Left ventricle myocardium superior (tissue), 1 donor: ENCODE data around the gene NTM. TPM values are rescaled to one million over a fixed set of nuclear protein-coding genes. Genes with fewer than 3 reads are reported as not detected.

Experiments used
- ATAC-seq: fragments of 200-7000 bp; cut with Tn5 transposase; one replicate; pipeline ENCODE4 v1.9.1; 2020; ENCODE audit warnings: mild to moderate bottlenecking, moderate library complexity
- DNase-seq: peaks from one replicate; pipeline ENCODE4 v3.0.0-alpha.2; 2020
- intact Hi-C: fragments of 100-400 bp; cut with micrococcal nuclease; formaldehyde crosslinking; loops from one replicate; pipeline ENCODE4 v1.11.0; 2022
- total RNA-seq: library from RNA; stranded (reverse); fragmentation: NEBNext Ultra II Directional; extraction: Animal tissue kit (Norgen Biotek cat#: 25700); gene quantifications from one replicate; pipeline ENCODE4 v1.2.1, GENCODE V29; 2021
- donor health status: DM: no; HTN: yes; CAD: no; lungs with severe emphysema.

NTM gene
- total RNA-seq, 1 donor from 2014 or later = 3.3 TPM

DNA sequence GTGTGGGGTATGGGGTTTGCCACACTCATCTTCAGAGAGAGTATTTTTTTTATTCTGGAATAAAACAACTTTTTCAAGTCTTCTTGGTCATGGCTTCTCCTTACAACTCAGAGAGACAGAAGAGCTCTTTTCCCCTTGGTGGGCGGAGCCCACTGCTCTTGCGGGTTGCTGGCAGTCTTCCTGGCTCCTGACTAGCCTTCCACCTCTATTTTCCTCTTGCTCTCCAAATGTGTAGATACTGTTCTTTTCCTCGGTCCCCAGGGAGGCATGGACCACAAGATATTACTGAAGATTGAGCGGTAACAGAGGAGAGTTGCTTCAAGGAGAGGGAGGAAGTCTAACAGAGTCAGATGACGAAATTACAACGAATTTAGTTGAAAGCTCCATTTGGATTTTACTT, 210.6 kb downstream of the NTM start:
- DNase-seq = no peak
- intact Hi-C loops = no loop called here
- no peak for ATAC-seq

DNA sequence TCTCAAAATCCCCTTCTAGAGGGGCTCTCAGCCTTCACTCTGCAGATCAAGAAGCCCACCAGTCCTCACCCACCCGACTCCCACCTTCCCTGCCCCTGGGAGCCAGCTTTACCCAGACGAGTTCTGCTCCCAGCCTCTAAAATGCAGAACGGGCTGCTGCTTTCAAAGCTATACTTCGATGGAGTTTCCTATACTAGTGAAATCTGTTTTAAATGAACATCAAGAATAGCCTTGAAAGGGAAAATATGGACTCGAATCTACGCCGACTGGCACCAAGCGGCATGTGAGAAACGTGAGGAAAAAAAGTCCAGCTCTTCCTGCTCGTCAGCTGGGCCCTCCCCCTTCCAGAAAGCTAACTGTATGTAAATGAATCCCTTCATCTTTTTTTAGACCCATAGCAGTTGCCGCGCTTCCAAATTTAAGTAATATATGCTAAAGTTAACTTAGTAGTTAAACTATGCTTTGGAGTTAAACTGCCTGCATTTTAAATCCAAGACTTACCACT, 211.7 kb downstream of the NTM start:
- intact Hi-C loops = no loop called here
- no peak for ATAC-seq
- DNase-seq = no peak

DNA sequence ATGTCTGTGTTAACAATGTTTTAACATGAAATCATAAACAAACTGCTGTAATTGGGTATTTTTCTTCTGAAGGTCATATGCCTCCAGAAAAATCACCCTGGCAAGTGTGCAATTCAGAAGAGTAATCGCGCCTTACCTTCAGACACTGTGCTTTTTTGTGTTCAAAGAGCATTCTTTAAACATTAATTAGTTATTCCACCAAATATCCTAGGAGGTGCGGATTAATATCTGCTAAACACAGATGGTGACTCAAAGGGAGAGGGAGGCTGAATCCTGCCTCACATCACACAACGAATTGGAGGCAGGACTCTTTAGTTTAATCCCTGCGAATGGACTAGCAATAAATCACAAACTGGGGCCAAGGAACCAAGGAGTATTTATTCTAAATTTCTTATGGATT, 213.0 kb downstream of the NTM start:
- intact Hi-C loops = no loop called here
- DNase-seq = no peak
- no peak for ATAC-seq

DNA sequence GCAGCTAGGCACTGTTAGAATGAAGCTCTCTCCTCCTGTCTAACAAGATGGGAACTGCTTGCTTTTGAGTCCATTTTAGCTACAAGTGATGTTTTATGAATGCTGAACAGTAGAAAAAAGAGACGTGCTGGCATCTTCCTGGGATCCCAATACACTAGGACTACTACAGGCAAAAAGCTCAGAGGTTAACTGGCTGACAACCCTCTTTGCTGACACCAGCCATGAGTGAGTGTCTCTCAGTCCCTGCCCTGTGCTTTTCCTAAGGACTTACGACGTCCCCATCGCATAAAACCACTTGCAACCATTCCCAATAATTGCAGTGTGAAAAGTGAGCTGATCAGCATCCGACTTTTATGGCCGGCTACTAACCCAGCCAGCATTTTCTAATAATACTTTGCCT, 213.5 kb downstream of the NTM start:
- ATAC-seq (no peak), DNase-seq (no peak)
- intact Hi-C loops = no loop called here

DNA sequence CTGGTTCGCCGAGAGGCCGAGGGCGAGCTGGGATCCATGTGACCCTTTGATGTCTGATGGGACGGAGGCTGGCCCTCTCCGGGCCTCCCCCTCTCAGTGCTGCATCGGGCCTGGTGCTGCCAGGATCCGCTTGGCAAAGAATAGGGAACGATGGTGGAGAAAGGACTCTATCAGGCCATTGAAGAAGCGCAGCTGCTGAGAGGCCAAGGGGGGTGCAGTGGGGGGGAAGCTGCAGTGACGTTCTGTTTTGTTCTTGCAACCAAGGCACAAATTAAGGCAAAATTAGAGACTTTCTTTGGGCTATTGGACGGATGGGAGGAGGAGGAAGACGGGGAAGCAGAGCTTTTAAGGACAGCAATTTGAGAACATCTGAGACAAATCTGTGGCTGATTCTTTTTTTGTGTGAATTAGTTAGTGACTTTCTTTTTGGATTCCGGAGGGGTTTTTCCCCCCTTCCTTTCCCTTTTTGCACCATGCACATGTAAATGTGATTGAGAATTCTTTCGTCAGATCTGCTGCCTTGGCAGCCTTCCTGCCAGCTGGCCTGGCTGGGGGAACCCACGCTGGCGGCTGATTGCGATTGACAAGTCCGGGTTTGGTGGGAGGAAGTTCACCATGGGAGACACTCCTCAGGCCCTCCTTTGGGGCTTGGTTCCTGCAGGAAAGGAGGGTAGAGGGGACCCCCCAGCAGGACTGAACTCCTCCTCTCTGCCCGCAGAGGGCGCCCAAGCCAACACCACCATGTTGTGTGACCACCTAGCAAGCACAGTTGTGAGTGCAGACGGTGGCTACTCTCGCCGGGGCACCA, 214.6 kb downstream of the NTM start:
- DNase-seq = no peak

DNA sequence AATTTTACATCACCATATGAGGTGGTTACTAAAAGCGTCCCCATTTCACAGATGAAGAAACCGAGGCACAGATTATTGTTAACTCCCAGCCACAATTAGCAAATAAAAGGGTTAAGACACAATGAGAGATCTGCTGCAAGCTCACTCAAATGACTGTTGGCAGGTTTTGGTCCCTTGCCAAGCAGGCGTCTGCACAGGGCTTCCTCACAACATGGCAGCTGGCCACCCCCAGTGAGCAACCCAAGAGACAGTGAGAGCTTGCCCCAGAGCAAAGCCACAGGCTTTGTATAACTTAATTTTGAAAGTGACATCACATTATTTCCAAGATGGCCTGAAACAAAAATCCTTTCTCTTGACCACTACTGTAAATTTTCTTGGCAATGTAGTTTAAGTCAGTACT, 217.6 kb downstream of the NTM start:
- ATAC-seq = no peak

More for the DNA sequence above, 214.6 kb downstream of the NTM start:
- ATAC-seq = no peak
- intact Hi-C loops = no loop called here

DNA sequence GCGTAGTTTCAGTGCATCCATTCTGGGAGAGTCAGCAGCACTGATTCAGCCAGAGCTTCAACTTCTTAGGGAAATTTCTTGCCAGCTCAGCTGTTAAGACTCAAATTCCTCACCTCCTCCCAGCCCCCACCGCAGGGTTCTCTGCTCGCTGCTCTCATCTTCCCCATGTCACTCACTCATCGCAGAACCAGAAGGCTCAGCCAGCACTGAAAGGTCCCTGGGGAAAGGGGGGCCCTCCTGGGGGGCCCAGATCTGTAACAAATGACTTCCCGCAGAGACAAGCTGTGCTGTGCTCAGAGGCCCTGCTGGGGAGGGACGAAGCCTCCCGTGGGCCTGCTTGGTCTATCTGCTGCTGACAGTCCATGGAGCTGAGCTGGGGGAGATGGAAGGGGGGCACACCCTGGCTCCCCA, 220.6 kb downstream of the NTM start:
- DNase-seq (no peak), ATAC-seq (no peak)
- intact Hi-C loops = no loop called here

More for the DNA sequence above, 217.6 kb downstream of the NTM start:
- intact Hi-C loops = no loop called here
- no peak for DNase-seq

DNA sequence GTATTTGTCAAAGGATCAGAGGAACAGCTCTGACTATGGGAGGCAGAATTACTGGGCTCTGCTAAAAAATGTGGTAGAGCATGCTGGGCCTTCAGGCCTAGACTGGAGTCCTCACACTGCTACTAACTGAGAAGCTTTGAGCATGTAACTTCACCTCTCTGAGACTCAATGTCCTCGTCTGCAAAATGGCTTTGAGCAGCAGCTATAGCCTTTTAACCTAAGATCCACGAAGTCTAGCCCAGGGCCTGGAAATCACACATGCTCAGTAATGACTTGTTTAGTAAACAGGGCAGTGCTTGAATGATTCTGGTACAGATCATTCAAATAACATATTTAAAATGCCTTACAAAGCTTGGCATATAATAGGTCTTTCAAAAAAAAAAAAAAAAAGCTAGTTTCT, 221.7 kb downstream of the NTM start:
- ATAC-seq (no peak), DNase-seq (no peak)
- intact Hi-C loops = no loop called here

DNA sequence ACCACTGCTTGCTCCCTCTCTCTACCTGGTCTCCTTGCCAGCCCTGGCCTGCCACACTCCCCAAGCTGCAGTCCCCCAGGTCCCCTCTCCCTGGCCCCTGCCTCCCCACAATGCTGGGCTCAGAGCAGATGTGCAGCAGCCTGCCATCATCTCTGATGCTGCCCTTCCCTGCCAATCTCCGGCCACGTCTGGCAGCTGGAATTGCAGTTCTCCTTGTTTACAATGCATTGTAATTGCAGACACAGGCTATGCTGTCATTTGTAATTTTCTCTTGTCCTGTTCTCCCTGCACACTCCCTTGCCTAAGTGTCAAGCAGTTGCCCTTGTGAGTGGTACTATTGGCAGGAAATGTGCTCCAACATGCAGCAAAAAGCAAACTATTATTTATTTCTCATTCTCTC, 222.3 kb downstream of the NTM start:
- intact Hi-C loops = no loop called here
- ATAC-seq (no peak), DNase-seq (no peak)

DNA sequence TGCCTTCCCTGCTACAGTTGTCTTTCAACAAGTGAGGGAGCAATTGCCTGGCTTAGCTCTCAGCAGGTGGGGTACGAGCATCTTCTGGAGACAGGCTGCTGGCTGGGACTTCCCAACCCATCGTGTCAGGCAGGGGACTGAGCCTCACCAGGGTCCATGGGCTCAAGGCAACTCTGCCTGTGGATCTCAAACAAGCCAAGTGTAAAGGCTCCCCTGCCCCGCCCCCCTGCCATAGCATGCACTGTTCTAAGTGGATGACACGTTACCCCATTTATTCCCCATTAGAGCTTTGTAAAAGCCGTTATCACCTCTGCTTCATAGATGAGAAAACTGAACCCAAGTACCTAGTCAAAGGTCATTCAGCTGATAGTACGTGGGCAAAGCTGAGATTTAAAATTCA, 222.9 kb downstream of the NTM start:
- DNase-seq (no peak), ATAC-seq (no peak)
- intact Hi-C loops = no loop called here

DNA sequence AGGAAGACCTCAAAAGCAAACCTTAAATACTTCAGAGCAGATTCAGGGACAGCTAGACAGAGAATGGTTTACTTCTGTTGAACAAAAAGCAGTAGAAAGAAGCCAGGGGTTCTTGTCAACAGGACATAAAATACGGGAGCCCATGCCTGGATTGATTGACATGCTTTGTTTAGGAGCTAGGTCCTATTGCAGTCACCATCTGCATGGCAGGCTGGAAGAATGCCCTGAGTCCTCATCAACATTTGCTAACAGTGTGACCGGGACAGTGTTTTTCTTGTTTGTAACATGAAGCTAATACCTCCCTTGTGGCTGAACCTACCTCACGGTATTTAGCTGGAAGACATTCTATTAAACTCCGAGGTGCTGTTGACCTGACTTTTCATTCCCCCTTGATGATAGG, 225.4 kb downstream of the NTM start:
- ATAC-seq (no peak), DNase-seq (no peak)
- intact Hi-C loops = no loop called here

DNA sequence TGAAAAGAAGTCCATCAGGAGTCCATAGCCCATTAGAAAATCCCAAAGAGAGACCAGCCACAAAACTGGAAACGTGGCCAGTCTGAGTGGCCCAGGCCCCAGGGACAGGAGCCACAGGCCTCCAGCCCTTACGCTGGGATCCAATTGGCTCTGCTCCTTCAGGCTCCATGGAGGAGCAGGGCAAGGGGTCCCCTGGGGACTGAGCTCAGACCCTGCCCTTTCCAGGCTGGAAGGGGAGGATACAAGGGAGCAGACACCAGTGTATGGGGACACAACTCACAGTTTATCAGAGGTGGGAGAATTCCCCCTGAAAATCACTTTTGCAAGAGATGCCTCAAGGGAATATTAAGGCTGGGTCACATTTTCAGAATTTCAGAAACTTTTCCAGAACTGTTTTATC, 227.5 kb downstream of the NTM start:
- intact Hi-C loops = no loop called here
- DNase-seq = no peak
- ATAC-seq = no peak

DNA sequence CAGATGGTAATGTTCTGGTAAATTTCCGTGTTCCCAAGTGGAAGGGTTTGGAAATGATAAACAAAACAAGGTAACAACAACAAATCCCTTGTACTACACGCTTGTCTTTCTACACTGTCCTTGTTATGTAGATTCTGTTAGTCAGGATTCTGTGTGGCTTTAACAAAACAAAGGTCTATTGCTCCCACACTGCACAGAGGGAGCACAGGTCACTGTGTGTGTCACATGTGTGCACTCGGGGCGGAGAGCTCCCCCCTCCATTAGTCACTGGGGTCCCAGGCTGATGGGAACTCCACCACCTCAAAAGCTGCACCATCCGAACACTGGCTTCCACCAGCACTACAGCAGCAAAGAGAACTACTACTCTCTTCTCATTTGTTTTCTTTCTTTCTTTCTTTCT, 227.9 kb downstream of the NTM start:
- ATAC-seq (no peak), DNase-seq (no peak)
- intact Hi-C loops = no loop called here

DNA sequence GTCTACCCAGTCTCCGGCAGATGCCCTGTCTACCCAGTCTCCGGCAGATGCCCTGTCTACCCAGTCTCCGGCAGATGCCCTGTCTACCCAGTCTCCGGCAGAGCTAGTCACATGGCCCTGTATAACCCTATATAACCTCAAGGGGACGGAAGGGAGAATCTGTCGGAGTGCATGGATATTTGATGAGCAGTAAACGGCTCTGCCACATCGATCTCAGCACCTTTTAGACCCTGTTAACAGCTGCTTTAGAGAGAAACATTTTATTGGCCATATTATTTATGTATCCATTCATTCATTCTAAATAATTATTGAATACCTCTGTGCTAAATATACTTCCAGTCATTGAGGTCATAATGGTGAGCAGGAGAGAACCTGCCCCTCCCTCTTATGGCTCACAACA, 228.9 kb downstream of the NTM start:
- ATAC-seq (no peak), DNase-seq (no peak)
- intact Hi-C loops = no loop called here

DNA sequence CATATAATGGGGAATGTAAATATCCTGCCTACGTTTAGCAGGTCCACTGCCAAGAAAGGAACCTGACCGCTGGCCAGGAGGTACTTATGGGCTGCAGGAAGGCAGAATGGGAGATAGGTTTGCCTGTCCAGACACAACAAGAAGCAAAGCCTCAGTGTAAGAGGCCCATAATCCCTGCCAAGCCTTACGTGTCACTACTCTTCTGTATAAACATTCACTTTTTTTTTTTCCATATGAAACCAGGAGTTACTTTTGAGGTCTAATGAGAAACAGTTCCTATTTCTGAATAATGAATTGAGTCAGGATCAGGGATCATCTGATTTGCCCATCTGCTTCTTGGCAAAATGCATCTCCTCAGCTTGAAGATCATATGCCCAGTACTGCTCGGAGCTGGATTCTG, 230.2 kb downstream of the NTM start:
- intact Hi-C loops = no loop called here
- DNase-seq (no peak), ATAC-seq (no peak)

DNA sequence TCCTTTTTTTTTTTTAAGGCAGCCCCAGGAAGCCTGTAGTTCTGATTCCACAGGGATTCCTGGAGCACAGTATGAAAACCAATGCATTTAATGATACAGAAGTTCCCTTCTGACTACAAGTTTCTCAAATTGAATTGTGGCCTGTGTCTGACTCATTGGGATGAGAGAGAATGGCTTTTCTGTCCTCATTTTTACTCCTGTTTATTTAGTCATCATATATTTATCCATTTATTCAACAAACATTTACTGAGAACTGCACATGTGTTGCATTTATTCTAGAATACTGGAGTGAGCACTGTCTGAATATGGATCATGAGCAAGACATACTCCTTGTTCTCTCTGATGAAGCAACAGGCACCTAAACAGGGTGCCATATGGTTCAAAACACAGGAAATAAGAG, 231.2 kb downstream of the NTM start:
- DNase-seq (no peak), ATAC-seq (no peak)
- intact Hi-C loops = no loop called here

DNA sequence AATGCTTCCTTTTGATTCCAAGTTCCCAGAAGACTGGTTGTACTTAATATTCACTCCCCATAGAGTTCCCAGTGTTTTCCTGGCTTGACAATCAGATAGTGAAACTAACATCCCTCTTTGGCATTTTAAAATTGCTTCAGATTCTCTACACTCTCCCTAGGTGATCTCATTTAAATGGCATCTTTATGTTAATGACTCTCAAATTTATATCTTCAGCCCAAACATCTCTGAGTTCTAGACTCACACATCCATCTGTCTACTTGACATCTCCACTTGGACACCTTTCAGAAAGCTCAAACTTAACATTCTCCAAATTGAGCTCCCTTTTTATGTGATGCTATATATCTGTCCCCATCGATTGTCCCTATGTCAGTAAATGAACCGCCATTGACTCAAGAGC, 232.0 kb downstream of the NTM start:
- ATAC-seq (no peak), DNase-seq (no peak)
- intact Hi-C loops = no loop called here

DNA sequence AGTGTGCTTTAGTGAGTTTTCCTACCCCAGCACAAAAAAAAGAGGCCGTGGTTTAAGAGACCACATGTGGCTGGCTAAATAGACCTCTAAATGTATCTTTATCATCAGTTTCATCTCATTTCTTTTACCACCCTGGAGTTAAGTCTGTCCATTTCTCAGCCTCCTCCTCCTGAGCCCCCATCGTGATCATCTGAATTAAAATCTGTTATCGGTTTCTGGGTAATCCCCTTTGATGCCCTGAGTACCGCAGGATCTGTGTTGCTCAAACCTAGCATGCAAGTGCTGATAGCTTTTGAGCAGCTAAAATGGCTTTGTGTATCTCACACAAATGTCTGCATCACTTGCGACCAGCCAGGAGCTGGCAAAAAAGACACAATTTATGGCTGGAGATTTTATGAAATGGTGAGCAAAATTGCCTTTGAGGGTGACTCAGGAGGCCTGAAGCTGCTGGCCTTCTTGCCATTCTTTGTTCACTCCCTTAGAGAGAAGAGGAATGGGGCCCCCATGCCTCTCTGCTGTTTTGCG, 236.5 kb downstream of the NTM start:
- DNase-seq = no peak
- intact Hi-C loops = no loop called here
- ATAC-seq = no peak

DNA sequence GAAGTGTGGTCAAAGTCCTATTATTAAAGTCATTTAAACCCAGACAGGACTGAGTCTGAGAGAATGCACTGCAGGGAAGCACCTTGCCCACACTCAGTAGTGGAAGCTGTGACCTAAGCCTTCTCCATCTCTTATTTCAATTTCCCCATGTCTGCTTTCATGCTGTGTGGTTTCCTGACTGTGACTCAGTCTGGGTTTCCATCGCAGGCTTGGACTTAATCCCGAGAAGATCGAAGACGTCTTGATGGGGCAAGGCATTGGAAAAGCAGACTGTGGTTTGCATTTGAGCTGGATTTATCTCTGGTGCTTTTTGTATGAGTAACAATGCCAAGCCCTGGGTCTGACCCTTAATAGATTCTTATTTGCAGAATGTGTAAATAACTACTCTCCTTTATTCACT, 238.9 kb downstream of the NTM start:
- no peak for DNase-seq
- no peak for ATAC-seq
- intact Hi-C loops = no loop called here

DNA sequence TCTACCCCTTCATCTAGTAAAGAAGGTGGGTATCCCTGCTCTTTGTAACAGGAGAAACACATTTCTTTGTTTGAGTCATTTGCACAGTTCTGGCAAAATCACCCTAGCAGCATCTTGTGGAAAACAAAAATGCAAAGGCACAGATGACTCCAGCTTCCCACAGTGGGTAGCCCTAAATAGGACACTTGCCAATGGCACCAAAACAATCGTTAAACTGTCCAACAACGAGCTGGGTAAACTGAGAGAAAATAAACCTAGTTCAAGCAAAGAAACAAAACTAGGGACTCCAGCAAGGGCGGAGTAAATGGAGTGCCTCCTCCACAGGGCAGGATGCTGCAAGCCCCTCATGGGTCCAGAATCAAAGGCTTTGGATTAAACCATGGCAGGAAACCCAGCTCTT, 239.5 kb downstream of the NTM start:
- ATAC-seq (no peak), DNase-seq (no peak)
- intact Hi-C loops = no loop called here

DNA sequence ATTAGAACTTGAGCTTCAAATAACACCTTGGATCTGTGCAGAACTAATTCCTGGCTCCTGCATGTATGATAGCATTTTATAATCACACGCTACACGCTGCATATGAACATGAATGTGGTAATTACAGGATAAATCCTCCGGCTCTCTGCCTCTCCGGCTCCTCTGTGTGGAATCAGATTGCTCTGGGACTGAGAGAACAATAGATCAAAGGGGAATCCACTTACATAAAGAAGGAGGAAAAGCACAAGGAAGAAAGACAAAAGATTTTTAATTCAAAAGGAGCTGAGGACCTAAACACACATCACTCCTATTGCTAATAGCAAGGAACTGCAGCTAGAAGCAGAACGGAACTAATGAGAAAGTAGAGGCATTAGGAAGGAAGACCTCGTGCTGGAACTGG, 240.9 kb downstream of the NTM start:
- DNase-seq (no peak), ATAC-seq (no peak)
- intact Hi-C loops = no loop called here
